Memory B cell (primary cell): ENCODE data around the gene PPP2R5D.

Source experiments
- ATAC-seq: fragments of 150-1000 bp; cut with Tn5 transposase; 2 replicates; pipeline ENCODE4 v1.10.0; 2021; ENCODE audit warnings: low read depth, mild to moderate bottlenecking, moderate library complexity
- DNase-seq, 2 donors: peaks; one replicate each; pipeline ENCODE4 v3.0.0; 2022; ENCODE audit warnings: low spot score in 2 of 2
- H3K27ac Mint-ChIP-seq: one replicate; pipeline ENCODE4 v1.8.0; 2022; ENCODE audit warnings: mild to moderate bottlenecking, moderate library complexity, mixed read lengths
- H3K27me3 Mint-ChIP-seq: one replicate; pipeline ENCODE4 v1.8.0; 2022; ENCODE audit warnings: mixed read lengths
- H3K36me3 Mint-ChIP-seq: one replicate; pipeline ENCODE4 v1.8.0; 2022; ENCODE audit warnings: mild to moderate bottlenecking, mixed read lengths
- H3K4me1 Mint-ChIP-seq: one replicate; pipeline ENCODE4 v1.8.0; 2022; ENCODE audit warnings: mixed read lengths
- H3K4me3 Mint-ChIP-seq: one replicate; pipeline ENCODE4 v1.8.0; 2022; ENCODE audit warnings: mild to moderate bottlenecking, moderate library complexity, mixed read lengths
- H3K9me3 Mint-ChIP-seq: one replicate; pipeline ENCODE4 v1.8.0; 2022; ENCODE audit warnings: mixed read lengths

PPP2R5D gene

DNA sequence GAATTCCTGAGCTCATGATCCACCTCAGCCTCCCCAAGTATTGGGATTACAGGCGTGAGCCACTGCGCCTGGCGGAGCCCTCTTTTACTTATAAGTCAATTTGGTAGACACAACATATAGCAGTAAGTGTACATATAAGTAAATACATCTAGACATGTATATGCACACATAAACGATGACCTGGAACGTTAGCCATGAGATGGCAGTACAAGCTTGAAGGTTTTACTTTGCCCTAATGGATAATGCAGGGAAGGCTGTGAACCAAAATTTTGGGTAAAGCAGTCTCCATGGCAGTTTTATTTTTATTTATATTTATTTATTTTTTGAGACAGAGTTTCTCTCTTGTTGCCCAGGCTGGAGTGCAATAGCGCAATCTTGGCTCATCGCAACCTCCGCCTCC, 26.2 kb upstream of the PPP2R5D start:
- no peak overlapping the region for H3K27ac Mint-ChIP-seq
- peaks cover 10% of the 10 kb centered on the region for H3K36me3 Mint-ChIP-seq
- ATAC-seq: no peak
- no peaks in the 10 kb centered on the region for H3K9me3 Mint-ChIP-seq
- H3K27me3 Mint-ChIP-seq: no peaks in the 10 kb centered on the region
- no peak overlapping the region for H3K4me3 Mint-ChIP-seq
- no peak for DNase-seq
- peaks cover 16% of the 10 kb centered on the region for H3K4me1 Mint-ChIP-seq

DNA sequence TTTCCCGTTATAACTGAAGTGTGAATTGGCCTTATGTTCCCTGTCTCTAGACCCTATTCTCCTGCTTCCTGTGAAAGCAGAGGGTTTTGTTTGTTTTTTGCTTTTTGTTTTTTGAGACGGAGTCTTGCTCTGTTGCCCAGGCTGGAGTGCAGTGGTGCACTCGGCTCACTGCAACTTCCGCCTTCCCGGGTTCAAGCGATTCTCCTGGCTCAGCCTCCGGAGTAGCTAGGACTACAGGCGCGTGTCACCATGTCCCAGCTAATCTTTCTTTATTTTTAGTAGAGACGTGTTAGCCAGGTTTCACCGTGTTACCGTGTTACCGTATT, 24.5 kb upstream of the PPP2R5D start:
- peaks cover 16% of the 10 kb centered on the region for H3K4me1 Mint-ChIP-seq
- ATAC-seq (no peak), DNase-seq (no peak)
- H3K9me3 Mint-ChIP-seq: no peaks in the 10 kb centered on the region
- H3K27me3 Mint-ChIP-seq: no peaks in the 10 kb centered on the region
- no peak overlapping the region for H3K27ac Mint-ChIP-seq
- H3K36me3 Mint-ChIP-seq: peaks cover 10% of the 10 kb centered on the region
- H3K4me3 Mint-ChIP-seq: peak overlapping the region; percentile 78

DNA sequence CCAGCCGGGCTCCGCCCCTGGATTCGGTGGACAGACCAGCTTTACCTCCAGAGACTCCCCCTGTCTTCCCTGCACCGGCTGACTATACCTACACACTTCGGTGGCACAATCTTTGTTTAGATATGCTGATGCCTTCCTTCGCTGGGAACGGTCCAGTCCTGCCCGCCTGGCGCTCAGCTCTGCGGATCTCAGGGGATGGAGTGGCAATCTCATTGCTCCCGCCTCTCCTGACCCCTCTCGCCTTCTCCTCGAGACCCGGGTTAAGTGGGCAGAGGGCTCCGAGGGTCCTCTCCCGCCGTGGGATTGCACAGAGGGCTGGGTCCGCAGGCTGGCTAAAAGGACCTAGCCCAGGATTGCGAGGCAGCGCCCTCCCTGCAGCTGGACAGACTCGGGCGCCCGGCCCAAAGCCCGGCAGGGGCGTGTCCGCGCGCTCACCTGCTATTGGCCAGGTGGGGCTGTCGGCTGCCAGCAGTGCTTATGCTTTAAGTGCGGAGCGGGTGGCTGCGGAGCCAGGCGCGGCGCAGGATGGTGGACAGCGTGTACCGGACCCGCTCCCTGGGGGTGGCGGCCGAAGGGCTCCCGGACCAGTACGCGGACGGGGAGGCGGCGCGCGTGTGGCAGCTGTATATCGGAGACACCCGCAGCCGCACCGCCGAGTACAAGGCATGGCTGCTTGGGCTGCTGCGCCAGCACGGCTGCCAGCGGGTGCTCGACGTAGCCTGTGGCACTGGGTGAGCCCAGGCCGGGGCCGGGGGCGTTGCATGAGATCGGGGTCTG, 23.9 kb upstream of the PPP2R5D start, which contains the start of gene GNMT:
GNMT (plus strand) TSS at position 512 of the 777 bp plus-strand sequence; CDS start at position 526, 14 bp downstream.
- peak; percentile 9 to 38 for DNase-seq
- Mint-ChIP-seq H3K27me3 (no peaks in the 10 kb centered on the region), H3K4me3 (peak within 1 kb of the TSS; percentile 78), H3K9me3 (no peaks in the 10 kb centered on the region), H3K27ac (peak within 1 kb of the TSS; percentile 14), H3K36me3 (peaks cover 10% of the 10 kb centered on the region), H3K4me1 (peaks cover 16% of the 10 kb centered on the region)
- peak; percentile 71 for ATAC-seq

DNA sequence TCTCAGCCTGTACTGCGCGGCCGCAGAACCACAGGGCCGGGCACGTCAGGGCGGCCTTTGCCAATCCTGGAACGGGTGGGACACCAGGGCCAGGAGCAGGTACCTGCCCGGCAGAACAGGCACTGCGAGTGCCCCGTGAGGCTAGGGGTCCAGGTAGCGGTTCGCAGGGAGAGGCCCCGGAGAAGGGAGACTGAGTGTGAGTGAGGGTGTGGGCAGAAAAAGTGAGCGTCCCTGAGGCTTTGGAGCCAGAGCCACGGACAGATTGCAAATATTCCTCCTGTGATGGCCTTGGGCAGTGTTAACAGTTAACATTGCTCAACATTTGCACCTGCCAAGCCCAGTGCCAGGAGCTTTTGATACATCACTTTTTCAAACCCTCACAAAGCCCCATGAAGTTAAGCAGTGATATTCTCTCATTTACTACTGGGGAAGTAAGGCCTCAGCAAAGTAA, 23.3 kb upstream of the PPP2R5D start:
- Mint-ChIP-seq H3K4me3 (peak overlapping the region; percentile 78), H3K36me3 (peaks cover 10% of the 10 kb centered on the region), H3K9me3 (no peaks in the 10 kb centered on the region), H3K27ac (peak overlapping the region; percentile 14), H3K4me1 (peaks cover 16% of the 10 kb centered on the region), H3K27me3 (no peaks in the 10 kb centered on the region)
- DNase-seq (no peak), ATAC-seq (no peak)

DNA sequence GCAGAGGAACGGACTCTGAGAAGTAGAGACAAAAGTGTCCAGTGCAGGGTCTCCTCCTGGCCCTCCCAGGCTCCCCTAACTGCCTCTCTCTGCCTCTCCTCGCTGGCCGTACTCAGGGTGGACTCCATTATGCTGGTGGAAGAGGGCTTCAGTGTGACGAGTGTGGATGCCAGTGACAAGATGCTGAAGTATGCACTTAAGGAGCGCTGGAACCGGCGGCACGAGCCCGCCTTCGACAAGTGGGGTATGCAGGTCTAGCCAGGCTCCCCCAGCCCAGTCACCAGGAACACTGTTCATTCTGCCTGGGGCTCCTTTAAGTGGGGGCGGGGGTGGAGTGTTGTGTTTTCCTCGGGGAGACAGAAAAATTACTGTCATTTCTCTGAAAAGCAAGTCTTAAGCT, 22.3 kb upstream of the PPP2R5D start:
- Mint-ChIP-seq H3K4me3 (no peak overlapping the region), H3K27ac (no peak overlapping the region), H3K9me3 (no peaks in the 10 kb centered on the region), H3K4me1 (peaks cover 18% of the 10 kb centered on the region), H3K36me3 (peaks cover 10% of the 10 kb centered on the region), H3K27me3 (no peaks in the 10 kb centered on the region)
- no peak for ATAC-seq
- no peak for DNase-seq

DNA sequence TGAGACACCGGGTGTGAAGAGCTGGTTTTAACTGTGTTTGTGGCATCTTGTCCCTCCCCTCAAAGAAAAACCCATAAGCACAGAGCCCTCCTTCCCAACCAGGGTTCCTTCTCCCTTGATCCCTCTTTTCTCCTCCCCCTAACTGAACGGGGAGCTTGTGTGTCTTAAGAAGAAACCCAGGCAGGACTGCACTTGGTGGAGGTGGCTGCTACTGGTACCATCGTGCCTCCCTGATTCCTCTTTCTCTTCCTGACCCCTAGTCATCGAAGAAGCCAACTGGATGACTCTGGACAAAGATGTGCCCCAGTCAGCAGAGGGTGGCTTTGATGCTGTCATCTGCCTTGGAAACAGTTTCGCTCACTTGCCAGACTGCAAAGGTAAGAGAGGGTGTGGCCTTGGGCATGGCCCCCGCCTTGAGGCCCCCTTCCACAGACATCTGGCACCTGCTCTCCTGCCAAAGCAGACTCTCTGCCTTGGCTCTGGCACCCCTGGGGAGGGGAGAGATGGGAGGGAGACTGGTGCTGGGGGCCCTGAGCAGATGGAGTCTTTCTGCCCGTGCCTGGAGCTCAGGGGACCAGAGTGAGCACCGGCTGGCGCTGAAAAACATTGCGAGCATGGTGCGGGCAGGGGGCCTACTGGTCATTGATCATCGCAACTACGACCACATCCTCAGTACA, 21.7 kb upstream of the PPP2R5D start:
- no peaks in the 10 kb centered on the region for H3K27me3 Mint-ChIP-seq
- H3K9me3 Mint-ChIP-seq: no peaks in the 10 kb centered on the region
- ATAC-seq (no peak), DNase-seq (no peak)
- H3K27ac Mint-ChIP-seq: no peak overlapping the region
- H3K36me3 Mint-ChIP-seq: peaks cover 13% of the 10 kb centered on the region
- H3K4me3 Mint-ChIP-seq: no peak overlapping the region
- peaks cover 21% of the 10 kb centered on the region for H3K4me1 Mint-ChIP-seq

DNA sequence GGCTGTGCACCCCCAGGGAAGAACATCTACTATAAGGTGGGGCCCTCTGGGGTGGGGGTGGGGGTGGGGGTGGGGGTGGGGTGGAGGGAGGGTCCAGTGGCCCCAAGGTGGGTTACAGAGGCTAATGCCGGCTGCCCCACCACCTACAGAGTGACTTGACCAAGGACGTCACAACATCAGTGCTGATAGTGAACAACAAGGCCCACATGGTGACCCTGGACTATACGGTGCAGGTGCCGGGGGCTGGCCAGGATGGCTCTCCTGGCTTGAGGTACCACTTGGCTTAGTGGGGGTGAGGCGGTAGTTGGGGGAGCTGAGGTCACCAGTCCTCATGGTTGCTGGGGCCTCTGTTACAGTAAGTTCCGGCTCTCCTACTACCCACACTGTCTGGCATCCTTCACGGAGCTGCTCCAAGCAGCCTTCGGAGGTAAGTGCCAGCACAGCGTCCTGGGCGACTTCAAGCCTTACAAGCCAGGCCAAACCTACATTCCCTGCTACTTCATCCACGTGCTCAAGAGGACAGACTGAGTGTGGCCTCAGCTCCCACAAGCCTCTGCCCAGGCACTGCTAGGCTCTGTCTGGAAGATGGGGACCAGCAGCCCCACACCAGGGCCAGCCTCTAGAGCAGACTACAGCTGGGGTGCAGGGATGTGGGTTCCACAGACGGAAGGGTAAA, 21.1 kb upstream of the PPP2R5D start:
- DNase-seq: no peak
- Mint-ChIP-seq H3K27me3 (no peaks in the 10 kb centered on the region), H3K4me1 (peaks cover 22% of the 10 kb centered on the region), H3K4me3 (no peak overlapping the region), H3K9me3 (no peaks in the 10 kb centered on the region), H3K27ac (no peak overlapping the region), H3K36me3 (peaks cover 14% of the 10 kb centered on the region)
- ATAC-seq: no peak

DNA sequence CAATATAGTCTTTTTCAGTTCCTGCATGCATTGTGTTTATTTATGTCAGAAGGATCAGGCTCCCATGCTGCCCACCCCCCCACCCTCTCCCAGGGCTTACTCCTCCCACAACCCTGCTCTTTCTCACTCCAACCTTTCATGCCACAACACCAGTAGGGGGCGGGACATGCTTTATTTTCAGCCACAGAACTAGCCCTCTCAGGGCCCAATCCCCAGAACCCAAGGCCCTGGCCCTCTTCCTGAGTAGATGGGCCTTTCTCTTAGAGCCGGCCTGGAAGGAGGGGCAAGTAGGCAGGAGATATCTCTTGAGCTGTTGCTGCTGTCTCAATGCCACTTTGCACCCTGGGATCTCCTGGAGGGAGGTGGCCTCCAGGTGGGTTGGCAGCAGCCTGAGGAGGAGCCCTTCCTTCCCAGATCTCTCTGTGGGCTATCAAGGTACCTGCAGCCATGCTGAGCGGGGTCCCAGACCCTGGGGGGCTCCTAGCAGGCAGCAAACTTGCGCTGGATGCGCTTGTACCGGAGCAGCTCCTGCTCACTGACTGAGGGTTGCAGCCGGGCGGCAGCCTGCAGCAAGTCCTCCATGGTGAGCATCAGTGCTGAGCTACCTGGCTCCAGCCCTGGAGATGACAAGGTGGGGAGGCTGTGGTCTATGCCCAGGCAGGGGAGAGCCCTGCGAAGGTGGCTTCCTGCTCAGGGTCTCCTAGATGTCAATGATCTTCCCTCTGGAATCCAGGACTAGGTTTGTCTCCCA, 20.3 kb upstream of the PPP2R5D start:
- H3K9me3 Mint-ChIP-seq: no peaks in the 10 kb centered on the region
- H3K27ac Mint-ChIP-seq: no peak overlapping the region
- no peak overlapping the region for H3K4me3 Mint-ChIP-seq
- H3K27me3 Mint-ChIP-seq: no peaks in the 10 kb centered on the region
- H3K36me3 Mint-ChIP-seq: peaks cover 15% of the 10 kb centered on the region
- peaks cover 22% of the 10 kb centered on the region for H3K4me1 Mint-ChIP-seq
- ATAC-seq (peak; percentile 55), DNase-seq (no peak)

DNA sequence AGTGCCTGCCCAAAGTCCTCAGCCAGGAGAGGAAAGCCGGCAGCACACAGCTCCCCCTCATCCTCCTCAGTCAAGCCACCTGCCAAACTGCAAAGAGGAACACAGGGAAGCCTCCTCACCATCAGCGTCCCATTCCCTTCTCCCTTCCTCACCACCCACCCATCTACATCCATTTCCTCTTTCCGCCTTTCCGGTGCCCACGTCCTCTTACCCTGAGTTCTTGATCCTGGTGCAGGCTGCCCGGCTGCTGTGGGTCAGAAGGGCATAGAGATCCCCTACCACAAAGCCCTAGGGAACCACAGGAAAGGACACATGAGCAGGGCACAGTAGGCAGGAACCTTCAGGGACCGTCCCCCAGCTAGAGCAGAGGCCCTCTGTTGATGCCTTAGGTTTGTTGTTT, 17.8 kb upstream of the PPP2R5D start:
- no peaks in the 10 kb centered on the region for H3K9me3 Mint-ChIP-seq
- H3K36me3 Mint-ChIP-seq: peaks cover 18% of the 10 kb centered on the region
- H3K4me3 Mint-ChIP-seq: no peak overlapping the region
- no peaks in the 10 kb centered on the region for H3K27me3 Mint-ChIP-seq
- no peak for ATAC-seq
- H3K4me1 Mint-ChIP-seq: peaks cover 6% of the 10 kb centered on the region
- H3K27ac Mint-ChIP-seq: no peak overlapping the region
- no peak for DNase-seq

DNA sequence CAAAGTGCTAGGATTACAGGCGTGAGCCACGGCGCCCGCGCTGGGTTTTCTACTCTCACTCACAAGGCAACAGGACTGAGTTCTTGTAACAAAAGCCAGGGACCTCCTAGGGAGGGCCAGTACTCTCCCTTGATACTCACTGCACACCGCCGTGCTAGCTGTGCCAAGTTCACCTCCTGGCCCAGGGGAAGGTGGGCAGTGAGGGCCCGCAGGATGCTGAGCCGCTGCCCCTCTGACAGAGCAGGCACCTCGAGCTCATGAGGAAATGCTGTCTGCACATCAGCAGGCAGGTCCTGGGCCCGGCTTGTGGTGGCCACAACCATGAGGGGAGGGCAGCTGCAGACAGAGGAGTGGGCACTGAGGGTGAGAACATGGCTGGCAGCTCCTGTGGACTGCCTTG, 17.1 kb upstream of the PPP2R5D start:
- no peak for DNase-seq
- Mint-ChIP-seq H3K4me3 (no peak overlapping the region), H3K9me3 (no peaks in the 10 kb centered on the region), H3K27me3 (no peaks in the 10 kb centered on the region), H3K4me1 (peaks cover 6% of the 10 kb centered on the region), H3K36me3 (peaks cover 13% of the 10 kb centered on the region), H3K27ac (no peak overlapping the region)
- no peak for ATAC-seq

DNA sequence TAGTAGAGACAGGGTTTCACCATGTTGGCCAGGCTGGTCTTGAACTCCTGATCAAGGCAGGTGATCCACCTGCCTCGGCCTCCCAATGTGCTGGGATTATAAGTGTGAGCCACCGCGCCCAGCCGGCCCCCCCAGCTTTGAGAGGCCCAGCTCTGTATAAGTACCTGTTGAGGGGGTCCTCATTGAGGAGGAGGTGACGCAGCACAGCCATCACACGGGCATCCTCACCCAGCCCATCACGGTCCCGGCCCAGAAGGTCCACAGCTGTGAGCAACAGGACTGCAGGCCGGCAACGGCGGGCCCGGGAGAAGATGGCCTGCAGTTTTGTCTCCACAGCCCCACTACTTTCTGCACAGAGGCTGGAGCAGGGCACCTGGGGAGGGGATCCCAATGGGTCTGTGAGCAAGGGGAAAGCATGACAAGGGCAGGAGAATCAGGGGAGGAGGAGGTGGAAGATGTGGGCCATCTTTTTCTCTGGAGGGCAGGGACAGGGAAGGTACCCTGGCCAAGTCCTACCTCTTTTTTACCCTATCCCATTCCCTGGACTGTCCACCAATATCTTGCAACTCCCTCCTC, 16.2 kb upstream of the PPP2R5D start:
- H3K27ac Mint-ChIP-seq: no peak overlapping the region
- H3K9me3 Mint-ChIP-seq: no peaks in the 10 kb centered on the region
- ATAC-seq (no peak), DNase-seq (no peak)
- H3K27me3 Mint-ChIP-seq: no peaks in the 10 kb centered on the region
- H3K4me1 Mint-ChIP-seq: peaks cover 6% of the 10 kb centered on the region
- H3K36me3 Mint-ChIP-seq: peaks cover 10% of the 10 kb centered on the region
- H3K4me3 Mint-ChIP-seq: no peak overlapping the region

DNA sequence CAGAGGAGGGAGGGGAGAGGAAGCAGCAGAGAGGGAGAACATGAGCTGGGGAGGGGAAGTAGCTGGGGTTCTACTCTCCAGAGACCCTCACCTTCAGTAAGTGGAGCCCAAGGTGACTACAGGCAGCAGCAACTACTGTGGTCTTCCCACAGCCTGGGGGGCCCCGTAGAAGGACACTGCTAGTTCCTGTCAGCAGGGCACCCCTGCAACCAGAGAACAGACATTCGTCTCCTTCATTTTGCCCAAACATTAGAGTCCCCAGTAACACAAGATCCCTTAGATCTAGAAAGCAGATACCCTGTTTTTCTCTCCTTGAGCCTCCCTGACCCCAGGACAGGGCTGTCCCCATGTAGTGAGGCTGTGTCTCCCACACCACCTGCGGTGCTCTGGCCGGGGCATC, 15.6 kb upstream of the PPP2R5D start:
- Mint-ChIP-seq H3K4me3 (no peak overlapping the region), H3K9me3 (no peaks in the 10 kb centered on the region), H3K27me3 (no peaks in the 10 kb centered on the region), H3K36me3 (peaks cover 10% of the 10 kb centered on the region), H3K4me1 (peaks cover 6% of the 10 kb centered on the region), H3K27ac (peak overlapping the region; percentile 65)
- ATAC-seq: no peak
- DNase-seq: no peak

DNA sequence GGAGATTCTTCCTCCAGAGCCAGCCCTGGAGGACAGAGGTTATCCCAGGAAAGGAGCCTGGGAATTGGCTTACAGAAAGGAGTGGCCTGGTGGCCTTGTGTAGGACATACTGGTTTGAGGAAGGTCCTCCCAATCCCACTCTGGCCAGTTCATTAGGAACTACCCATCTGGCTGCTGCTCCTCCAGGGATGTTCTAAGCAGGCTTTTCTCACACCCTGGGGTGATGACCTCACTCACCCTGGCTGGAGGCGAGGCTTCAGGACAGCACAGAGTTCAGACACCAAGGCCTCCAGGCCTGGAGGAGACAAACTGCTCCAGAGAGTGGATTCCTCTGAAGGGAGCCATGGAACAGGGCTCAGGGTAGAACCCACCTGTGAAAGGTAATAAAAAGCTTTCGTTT, 14.9 kb upstream of the PPP2R5D start:
- no peak for DNase-seq
- no peak for ATAC-seq

More for the DNA sequence above, 14.9 kb upstream of the PPP2R5D start:
- H3K9me3 Mint-ChIP-seq: no peaks in the 10 kb centered on the region
- H3K27me3 Mint-ChIP-seq: no peaks in the 10 kb centered on the region
- peaks cover 10% of the 10 kb centered on the region for H3K36me3 Mint-ChIP-seq
- H3K4me1 Mint-ChIP-seq: peaks cover 8% of the 10 kb centered on the region
- H3K4me3 Mint-ChIP-seq: no peak overlapping the region
- no peak overlapping the region for H3K27ac Mint-ChIP-seq
